AG09319 (cell line): ENCODE data around the gene DYRK4.

Experiments used
- DNase-seq: peaks from one replicate; pipeline ENCODE4 v3.0.0-alpha.2; 2010; ENCODE audit warnings: low read depth; ENCODE audit errors: extremely low read depth
- CTCF ChIP-seq: IDR thresholded peaks from 2 replicates; pipeline ENCODE4 v1.5.1; 2011; ENCODE audit warnings: low read depth, mild to moderate bottlenecking, inconsistent platforms, low read length, moderate library complexity

DYRK4 gene

GRCh38 chr12:4584896-4585295 lies 22.9 kb downstream of the DYRK4 start:
- no peak for TF ChIP-seq CTCF
- DNase-seq, result no peak

- no peak for DNase-seq
- TF ChIP-seq CTCF, result no peak
Observed at GRCh38 chr12:4586500-4586899, 24.5 kb downstream of the DYRK4 start.

GRCh38 chr12:4587108-4587507 lies 25.1 kb downstream of the DYRK4 start:
- no peak for TF ChIP-seq CTCF
- no peak for DNase-seq

- TF ChIP-seq CTCF, result no peak
- no peak for DNase-seq
Observed at GRCh38 chr12:4588916-4589315, 26.9 kb downstream of the DYRK4 start.

- no peak for TF ChIP-seq CTCF
- no peak for DNase-seq
Observed at GRCh38 chr12:4589941-4590340, 27.9 kb downstream of the DYRK4 start.

GRCh38 chr12:4591180-4591687 lies 29.2 kb downstream of the DYRK4 start:
- no peak for TF ChIP-seq CTCF
- DNase-seq, result no peak

GRCh38 chr12:4595881-4596280 lies 33.9 kb downstream of the DYRK4 start:
- no peak for TF ChIP-seq CTCF
- DNase-seq, result no peak
